GM18520 (cell line): ENCODE measurements around the gene TOE1.

ENCODE experiments used
- ATAC-seq: cut with Tn5 transposase; IDR thresholded peaks from one replicate; pipeline ENCODE4 v1.9.1; 2021; ENCODE audit not compliant: unreplicated experiment

The TOE1 gene

DNA sequence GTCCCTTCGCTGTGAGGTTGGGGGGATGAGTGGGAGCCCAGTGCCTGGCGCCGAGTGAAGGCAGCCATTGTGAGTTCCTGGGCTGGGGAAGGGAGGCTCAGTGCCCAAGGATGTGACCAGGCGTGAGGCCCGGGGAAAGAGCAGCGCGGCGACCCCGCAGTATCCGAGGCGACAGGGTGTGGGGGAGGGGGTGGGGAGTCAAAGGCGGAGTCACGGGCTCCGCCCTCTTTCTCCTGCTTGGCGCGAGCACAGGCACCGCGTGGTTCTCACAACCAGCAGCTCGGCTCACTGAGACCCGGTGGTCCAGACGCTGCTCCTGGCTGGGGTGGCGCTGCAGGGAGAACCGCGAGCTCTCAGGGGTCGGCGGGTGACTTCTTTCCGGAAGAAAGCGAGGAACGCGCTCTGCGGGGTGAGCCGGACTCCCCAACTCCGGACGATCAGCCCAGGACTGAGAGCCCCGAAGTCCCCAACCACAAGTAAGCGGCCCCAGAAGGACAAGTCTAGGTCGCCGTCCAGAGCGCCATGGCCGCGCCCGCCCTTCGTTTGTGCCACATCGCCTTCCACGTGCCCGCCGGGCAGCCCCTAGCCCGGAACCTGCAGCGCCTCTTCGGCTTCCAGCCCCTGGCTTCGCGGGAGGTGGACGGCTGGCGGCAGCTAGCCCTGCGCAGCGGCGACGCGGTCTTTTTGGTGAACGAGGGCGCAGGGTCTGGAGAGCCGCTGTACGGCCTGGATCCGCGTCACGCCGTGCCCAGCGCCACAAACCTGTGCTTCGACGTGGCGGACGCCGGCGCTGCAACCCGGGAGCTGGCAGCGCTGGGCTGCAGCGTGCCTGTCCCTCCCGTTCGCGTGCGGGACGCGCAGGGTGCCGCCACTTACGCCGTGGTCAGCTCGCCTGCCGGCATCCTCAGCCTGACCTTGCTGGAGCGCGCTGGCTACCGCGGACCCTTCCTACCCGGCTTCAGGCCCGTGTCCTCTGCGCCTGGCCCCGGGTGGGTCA is 13.0 kb upstream of the TOE1 start, which contains the start of gene HPDL:
Gene HPDL (plus strand): TSS at position 269 of the 997 bp plus-strand sequence. CDS start 254 bp downstream, at position 523.
- ATAC-seq, result no peak

DNA sequence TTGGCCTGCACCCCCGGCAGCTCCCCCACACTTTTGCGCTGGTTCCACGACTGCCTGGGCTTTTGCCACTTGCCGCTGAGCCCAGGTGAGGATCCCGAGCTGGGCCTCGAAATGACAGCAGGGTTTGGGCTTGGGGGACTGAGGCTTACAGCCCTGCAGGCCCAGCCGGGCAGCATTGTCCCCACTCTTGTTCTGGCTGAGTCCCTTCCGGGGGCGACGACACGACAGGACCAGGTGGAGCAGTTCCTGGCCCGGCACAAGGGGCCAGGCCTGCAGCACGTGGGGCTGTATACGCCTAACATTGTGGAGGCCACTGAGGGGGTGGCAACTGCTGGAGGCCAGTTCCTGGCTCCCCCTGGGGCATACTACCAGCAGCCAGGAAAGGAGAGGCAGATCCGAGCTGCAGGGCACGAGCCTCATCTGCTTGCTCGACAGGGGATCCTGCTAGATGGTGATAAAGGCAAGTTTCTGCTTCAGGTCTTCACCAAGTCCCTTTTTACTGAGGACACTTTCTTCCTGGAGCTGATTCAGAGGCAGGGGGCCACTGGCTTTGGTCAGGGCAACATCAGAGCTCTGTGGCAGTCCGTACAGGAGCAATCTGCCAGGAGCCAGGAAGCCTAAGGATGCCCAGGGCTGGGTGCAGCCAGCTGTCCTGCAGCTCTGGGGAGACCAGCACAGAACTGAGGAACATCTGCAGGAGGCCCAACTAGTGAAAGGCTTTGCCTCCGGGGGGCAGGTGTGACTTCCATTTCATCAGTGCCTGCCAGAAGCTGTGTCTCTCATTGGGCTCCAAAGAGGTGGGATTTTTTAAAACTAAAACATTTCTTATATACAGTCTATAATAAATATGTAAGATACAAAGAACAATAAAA is 12.1 kb upstream of the TOE1 start:
- no peak for ATAC-seq

DNA sequence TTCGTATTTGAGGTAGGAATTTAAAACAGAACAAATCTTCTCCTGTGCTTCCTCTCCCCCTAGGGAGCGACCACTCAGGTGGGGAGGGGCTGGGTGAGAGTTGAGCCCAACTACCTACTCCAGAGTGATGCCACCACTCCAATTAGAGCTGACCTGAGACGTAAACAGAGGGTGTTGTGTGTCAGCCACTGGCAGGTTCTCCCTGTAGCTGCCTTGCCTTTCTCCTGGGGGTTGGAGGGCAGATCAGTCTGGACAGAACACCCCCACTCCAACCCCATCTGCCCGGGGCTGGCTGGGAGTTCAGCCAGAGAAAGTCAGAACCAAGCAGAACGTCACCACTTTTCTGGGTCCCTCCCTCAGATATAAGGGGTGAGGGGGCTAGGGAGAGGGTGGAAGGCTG is 11.3 kb upstream of the TOE1 start:
- no peak for ATAC-seq

DNA sequence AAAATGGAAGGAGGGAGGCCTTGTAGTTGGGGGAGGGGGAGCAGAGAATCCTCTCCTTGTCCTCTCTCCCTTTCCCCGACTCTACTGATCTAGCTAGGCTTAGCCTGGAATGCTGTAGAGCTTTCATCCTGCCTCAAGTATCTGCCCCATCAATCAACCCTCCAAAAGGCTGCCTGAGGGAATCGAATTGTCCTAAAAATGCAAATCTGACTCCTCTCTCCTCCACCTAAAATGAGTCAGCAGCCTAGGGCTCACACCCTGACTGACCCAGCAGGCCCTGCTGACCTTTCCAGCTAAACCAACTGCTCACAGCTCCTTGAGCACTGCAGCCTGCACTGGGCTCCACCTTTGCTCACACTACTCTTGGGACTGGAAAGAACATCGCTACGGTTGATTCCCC is 10.5 kb upstream of the TOE1 start:
- ATAC-seq, result no peak

DNA sequence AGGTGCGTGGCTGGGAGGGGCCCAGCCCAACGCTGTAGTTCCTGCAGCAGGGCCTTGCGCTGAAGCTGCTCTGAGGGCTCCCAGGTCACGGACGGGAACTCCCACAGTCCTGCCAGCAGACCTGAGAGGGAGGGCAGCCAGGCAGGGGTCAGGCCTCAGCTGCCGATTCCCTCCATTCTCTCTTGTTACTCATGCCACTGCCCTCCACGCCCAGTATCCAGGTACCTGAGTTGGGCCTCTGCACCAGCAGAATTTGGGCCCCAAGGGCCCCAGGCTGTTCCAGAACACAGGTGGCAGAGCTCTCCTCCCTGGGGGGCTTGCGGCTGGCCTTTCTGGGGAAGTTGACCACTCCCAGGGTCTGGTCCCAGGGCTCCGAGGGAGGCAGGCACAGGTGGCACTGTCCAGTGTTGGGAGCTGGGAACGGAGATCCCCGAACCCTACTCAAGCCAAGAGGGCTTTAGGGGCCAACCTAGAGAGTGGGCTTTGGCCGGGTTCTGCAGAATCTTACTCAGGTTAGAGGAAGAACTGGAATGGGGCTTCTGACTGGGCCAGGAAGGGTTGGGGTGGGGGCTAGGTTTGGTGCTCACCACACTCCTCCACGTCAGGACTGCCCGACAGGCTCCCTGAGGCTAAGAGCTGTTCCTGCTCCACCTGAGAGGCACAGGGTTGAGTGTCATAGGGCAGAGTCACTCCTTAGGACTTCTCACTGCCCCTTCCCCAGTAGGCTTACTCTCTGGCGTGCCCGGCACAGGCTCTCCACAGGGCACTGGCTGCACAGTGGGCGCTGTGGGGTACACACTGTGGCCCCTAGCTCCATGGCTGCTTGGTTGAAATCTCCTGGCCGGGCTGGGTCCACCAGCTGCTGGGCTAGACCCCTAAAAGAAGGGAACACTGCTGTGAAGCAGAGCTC is 8.3 kb upstream of the TOE1 start:
- ATAC-seq, result no peak

DNA sequence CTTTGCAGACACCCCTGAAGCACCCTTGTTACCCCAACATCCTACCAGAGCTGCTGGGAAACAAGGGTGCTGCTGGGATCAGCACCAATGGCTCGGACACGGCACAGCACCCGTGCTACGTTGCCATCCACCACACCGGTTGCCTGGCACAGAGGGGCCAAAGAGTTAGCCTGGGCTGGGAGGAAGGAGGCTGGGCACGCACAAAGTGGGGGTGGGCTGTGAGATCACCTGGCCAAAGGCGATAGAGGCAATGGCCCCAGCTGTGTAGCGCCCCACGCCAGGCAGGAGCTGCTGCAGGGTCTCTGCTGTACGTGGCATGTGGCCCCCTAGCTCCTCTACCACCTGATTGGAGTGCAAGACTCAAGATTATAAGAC is 7.6 kb upstream of the TOE1 start:
- ATAC-seq, result no peak

DNA sequence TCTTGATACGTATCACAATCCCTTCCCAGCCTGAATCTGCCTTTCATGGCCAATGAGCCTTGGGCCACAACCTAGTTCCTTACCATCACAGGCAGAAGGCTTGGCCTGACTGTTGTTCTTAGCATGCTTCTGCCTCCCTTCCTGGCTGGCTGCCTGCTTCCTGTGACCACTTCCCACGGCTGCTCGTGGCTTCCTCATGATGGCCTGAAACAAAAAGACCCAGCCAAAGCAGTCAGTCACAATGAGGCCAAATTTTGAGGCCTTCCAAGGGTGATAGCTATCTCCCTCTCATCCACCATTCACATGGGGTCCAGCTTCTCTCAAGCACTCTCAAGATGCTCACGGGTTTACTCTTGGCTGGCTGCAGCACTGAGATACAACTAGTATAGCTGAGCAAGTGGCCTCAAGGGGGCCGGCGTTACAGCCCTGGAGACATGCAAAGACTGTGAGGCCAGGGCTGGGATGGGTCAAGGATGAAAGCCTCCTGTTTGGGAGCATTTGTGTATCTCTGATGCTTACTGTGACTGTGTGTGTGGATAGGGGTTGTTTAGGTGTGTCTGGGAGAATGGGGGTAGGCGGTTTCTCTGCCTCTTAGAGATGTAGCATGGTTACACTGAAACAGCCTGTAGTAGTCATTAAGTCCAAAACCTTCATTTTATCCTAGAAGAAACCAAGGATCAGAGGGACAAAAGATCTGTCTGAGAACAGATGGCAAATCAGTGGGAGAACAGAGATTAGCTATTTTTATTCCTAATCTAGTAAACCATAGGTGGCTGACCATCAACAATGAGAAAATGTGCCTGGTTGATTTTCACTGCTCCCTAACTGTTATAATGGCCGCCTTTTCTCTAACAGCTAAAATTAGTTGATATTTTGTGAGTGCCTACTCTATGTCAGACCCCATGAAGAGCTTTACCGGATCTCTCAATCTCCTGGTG is 5.4 kb upstream of the TOE1 start:
- no peak for ATAC-seq

DNA sequence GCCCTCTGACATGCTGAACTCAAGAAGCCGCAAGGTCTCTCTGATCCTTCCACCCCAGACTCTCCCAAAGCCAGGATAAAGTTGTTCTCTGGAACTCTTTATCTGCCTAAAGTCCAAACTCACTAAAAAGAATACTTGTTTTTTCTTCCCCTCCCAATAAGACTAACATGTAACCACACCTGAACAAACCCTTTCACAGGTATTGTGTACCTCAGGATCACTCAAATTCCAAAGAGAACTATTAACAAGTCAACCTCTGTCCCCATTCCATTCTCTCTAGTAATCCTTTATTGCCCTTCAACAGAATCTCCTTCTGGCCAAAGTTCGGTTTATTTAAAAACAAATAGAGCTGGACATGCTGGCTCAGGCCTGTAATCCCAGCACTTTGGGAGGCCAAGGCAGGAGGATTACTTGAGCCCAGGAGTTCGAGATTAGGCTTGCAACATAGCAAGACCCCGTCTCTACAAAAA is 4.1 kb upstream of the TOE1 start:
- no peak for ATAC-seq

DNA sequence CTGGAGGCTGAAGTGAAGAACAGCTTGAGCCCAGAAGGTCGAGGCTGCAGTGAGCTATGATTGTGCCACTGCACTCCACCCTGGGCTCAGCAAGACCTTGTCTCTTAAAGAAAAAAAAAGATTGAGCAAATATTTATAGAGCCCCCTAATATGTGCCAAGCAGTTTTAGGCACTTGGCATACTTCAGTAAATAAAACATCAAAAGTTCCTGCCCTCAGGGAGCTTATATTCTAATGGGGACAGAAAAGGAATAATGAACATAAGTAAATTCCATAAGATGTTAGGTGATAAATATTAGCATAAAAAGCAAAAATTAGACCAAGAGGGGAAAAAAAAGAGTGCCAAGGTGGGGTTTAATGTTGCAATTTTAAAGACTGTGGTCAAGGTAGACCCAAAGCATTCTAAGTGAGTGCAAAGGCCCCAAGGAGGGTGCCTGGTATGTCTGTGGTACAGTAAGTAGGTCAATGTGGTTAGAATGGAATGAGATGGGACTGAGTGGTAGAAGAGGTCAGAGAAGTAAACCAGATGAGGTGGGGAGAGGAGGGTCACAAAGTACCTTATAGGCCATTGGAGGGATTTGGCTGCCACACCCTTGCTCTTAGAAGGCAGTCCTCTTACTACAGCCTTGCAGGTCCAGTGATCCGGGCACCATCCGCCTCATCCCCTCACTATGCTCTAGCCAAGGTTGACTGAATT is 2.2 kb upstream of the TOE1 start:
- ATAC-seq, result no peak

DNA sequence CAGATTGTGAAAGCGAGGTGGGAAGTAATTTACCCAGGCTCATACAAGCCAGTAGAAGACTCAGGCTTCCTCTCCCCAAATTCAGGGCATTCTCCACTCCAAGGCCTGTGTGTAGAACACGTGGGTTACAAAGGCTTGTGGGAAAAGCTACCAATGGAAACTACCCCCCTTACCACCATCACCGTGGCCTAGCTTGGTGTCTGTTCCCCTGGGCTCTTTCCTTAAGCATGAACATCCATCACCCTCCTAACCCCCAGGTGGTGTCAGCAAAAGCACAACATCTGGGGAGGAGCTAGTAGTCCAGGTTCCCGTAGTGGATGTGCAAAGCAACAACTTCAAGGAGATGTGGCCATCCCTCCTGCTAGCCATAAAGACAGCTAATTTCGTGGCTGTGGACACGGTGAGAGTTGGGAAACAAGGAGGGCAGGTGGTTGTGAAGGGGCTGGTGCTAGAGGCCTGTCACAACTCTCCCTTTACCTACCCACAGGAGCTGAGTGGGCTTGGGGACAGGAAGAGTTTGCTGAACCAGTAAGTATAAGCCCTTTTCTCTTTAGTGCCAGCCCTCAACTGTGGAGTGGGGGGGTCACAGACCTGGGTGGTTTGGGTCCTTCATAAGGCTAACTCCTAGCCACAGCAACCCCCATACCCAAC is 971 bp downstream of the TOE1 start:
- ATAC-seq, result no peak

DNA sequence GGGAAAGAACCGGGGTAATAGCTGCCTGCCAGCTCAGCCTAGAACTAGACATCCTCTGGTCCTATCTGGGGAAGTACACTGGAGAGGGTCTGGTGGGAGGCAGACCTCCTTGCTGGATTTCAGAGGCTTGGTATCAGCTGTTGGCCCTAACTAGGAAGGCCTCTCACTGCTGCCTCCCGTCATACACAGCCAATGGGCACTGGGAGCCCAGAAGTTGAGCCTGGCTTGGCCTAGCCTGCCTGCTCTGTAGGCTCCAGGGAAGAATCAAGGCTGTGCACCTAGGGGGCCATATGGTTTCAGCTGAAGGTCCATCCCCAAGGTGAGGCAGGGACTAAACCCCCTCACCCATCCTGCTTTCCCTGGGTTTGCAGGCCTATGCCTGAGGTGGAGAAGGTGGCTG is 4.5 kb downstream of the TOE1 start:
- ATAC-seq, result no peak

DNA sequence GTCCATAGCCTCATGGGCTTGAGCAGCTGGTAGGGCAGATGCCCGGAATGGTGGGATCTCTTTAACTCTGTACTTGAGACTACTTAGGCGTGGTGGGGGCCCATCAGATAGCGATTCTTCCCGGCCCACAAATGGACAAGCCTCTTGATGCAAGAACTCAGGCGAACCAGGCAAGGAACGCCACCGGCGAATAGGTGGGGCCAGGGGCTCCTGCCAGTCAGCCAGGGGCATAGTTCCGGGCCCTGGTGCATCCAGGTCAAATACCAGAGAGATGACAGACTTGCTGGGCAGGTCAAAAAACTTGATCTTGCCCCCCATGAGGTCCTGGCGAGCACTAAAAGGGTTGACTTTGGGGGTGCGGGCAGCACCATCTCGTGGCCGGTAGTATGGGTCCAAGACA is 5.0 kb downstream of the TOE1 start:
- no peak for ATAC-seq

DNA sequence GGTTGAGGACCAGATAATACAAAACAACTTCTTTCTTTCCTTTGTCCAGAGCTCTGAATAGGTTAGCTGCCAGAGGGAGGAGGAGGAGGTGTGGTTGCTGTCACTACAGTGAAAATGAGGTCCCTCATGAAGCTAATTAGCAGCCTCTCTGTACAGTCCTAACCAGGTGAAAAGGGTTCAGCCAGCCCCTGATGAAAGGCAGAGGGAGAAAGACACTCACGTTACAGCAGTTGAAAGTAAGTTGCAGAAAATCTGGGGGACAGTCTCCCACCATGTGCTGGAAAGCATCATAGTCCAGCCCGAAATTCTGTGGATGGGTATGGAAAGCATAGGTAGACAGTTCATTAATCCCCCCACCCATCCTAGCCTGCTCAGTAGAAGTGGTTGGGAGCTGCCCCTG is 6.5 kb downstream of the TOE1 start:
- no peak for ATAC-seq

DNA sequence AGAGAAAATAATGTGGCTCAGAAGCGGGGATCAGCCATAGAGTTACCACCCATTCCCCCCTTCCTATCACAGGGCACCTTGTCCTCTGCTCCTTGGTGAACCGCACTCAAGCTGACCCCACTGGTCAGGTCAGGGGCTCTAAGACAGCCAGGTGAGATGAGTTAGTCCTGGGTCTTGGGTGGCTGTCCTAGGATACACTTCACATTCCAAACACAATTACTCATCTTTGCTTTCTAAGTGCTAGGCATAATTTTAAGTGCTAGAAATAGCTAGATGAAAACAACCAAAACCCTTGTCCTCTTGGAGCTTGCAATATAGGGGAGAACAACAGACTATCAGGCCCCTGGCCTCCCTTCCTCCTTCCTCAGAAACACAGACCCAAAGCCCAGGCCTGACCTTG is 8.1 kb downstream of the TOE1 start:
- no peak for ATAC-seq

DNA sequence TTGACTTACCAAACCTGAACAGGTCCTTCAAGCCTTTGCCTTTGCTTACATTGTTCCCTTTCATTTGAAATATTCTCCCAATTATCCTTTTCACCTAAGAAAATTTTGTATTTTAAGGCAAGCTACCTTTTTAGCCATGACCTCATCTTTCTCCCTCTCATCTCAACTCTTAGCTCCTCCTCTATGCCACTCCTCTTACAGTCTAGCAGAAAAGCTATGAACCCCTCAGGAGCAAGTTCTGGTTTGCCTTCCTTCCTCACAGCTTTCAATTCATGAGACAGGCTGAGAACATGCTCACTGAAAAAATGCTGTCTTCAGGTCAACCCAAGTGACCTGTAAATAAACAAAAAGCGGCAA is 8.6 kb downstream of the TOE1 start:
- ATAC-seq, result no peak

DNA sequence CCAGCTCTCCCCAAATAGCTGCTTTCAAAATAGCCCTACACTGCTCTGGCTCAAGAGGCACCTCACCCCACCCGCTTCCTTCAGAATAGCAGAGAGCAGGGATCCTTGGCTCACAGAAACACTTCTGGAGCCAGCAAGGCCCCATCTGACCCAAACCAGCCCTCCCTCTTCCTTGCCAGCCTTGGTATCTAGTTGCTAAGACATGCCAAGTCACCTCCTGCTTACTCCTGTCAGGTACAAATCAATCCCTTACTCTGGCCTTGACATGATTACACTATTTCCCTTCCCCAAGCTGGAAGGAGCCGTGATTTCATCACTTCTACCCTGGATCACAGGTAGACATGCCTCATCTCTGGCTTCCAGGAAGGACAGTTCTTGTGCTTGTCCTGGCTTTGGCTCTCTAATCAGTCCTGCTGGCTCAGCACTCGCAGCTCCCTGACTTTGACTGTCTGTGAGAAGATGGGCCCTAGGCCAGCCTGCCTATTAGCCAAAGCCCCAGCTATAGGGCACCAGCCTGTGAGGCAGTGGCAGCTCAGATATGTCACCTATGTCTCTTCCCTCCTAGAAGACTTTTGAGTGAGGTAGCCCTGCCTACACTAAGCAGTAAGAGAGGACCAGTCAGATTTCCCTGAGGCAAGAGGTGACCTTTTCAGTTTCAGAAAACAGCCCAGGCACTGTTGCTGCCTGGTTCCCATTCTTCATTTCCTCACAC is 9.2 kb downstream of the TOE1 start:
- no peak for ATAC-seq

DNA sequence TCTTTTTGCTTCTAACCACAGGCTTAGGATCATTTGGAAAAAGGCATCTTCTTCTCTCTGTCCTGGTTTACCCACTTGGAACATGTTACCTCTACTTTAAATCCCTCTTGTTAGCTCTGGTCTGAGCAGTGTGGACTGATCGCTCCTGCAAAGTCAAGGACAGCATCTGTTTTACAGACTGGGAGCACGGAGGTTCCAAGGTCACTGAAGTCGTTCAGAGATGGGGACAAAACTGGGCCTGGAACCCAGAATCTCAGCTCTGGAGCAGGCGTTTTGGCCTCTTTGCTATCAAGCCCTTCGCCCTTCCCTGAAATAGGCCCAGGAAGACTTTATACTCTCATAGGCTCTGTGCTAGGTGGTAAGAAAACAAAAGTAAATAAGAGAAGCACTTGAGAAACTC is 11.5 kb downstream of the TOE1 start:
- no peak for ATAC-seq

DNA sequence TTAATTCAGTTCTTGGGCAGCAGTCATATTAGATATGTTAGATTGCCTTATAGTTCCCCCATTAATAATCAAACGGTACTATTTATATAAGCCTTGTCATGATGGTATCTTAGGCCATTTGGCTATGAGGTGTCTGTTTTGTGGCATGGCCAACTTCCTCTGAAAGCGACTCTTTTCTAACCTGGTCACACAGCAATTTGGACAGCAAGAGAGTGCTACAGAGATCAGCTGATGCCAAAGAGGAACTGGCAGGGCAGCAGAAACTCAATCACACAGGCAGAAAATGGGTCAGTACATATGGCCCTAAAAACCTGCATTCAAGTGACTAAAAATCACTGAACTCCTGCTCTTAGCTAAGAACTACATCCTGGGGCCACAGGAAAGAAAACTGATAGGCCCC is 13.7 kb downstream of the TOE1 start:
- no peak for ATAC-seq
